ENCODE data around the gene FUT9. TPM values are rescaled to one million over a fixed set of nuclear protein-coding genes. Genes with fewer than 3 reads are reported as not detected.

Gene FUT9
- total RNA-seq, 6 experiments from 2014 or later: not detected

GRCh38 chr6:96162711-96163120 lies 146.9 kb downstream of the FUT9 start:
- no peak for DNase-seq
- H3K4me1 Mint-ChIP-seq (ENCODE audit: low read depth): no peaks in the 10 kb centered on the region
- TF ChIP-seq CTCF (IDR thresholded peaks at IDR 0.05): no peak

GRCh38 chr6:96164802-96165201 lies 149.0 kb downstream of the FUT9 start:
- Mint-ChIP-seq H3K36me3 (ENCODE audit: low read depth) (no peaks in the 10 kb centered on the region), H3K27me3 (ENCODE audit: insufficient read depth) (no peaks in the 10 kb centered on the region), H3K27ac (no peak overlapping the region), H3K9me3 (peaks cover 49% of the 10 kb centered on the region), H3K4me3 (no peak overlapping the region), H3K4me1 (ENCODE audit: low read depth) (no peaks in the 10 kb centered on the region)
- TF ChIP-seq CTCF (IDR thresholded peaks at IDR 0.05): no peak
- DNase-seq: no peak

More at GRCh38 chr6:96162711-96163120, 146.9 kb downstream of the FUT9 start:
- H3K36me3 Mint-ChIP-seq (ENCODE audit: low read depth): no peaks in the 10 kb centered on the region
- H3K4me3 Mint-ChIP-seq: no peak overlapping the region
- H3K27ac Mint-ChIP-seq: no peak overlapping the region
- H3K9me3 Mint-ChIP-seq: peaks cover 44% of the 10 kb centered on the region
- no peaks in the 10 kb centered on the region for H3K27me3 Mint-ChIP-seq (ENCODE audit: insufficient read depth)

GRCh38 chr6:96171112-96171511 lies 155.3 kb downstream of the FUT9 start:
- H3K27me3 Mint-ChIP-seq (ENCODE audit: insufficient read depth): no peaks in the 10 kb centered on the region
- no peaks in the 10 kb centered on the region for H3K36me3 Mint-ChIP-seq (ENCODE audit: low read depth)
- no peak for DNase-seq
- H3K4me1 Mint-ChIP-seq (ENCODE audit: low read depth): no peaks in the 10 kb centered on the region
- H3K9me3 Mint-ChIP-seq: peaks cover 35% of the 10 kb centered on the region
- no peak for TF ChIP-seq CTCF (IDR thresholded peaks at IDR 0.05)
- no peak overlapping the region for H3K27ac Mint-ChIP-seq
- H3K4me3 Mint-ChIP-seq: no peak overlapping the region

GRCh38 chr6:96184798-96185197 lies 169.0 kb downstream of the FUT9 start:
- no peaks in the 10 kb centered on the region for H3K4me1 Mint-ChIP-seq (ENCODE audit: low read depth)
- no peak overlapping the region for H3K27ac Mint-ChIP-seq
- no peaks in the 10 kb centered on the region for H3K36me3 Mint-ChIP-seq (ENCODE audit: low read depth)
- no peaks in the 10 kb centered on the region for H3K27me3 Mint-ChIP-seq (ENCODE audit: insufficient read depth)
- H3K9me3 Mint-ChIP-seq: peaks cover 51% of the 10 kb centered on the region
- no peak for TF ChIP-seq CTCF (IDR thresholded peaks at IDR 0.05)
- no peak overlapping the region for H3K4me3 Mint-ChIP-seq
- DNase-seq: no peak

- Mint-ChIP-seq H3K27ac (no peak overlapping the region), H3K4me1 (ENCODE audit: low read depth) (no peaks in the 10 kb centered on the region), H3K4me3 (no peak overlapping the region), H3K36me3 (ENCODE audit: low read depth) (no peaks in the 10 kb centered on the region), H3K27me3 (ENCODE audit: insufficient read depth) (no peaks in the 10 kb centered on the region), H3K9me3 (peaks cover 56% of the 10 kb centered on the region)
- no peak for TF ChIP-seq CTCF (IDR thresholded peaks at IDR 0.05)
- no peak for DNase-seq
These were observed 170.3 kb downstream of the FUT9 start for GRCh38 chr6:96186094-96186493.

Measured in HFFc6 (cell line).